GM10847 (cell line): ENCODE results near the gene GPR31.

Source experiments
- POLR2A ChIP-seq: IDR thresholded peaks from 2 replicates; pipeline ENCODE4 v1.6.1; 2011; ENCODE audit not compliant: insufficient read length; ENCODE audit errors: extremely low read depth

Gene GPR31

DNA sequence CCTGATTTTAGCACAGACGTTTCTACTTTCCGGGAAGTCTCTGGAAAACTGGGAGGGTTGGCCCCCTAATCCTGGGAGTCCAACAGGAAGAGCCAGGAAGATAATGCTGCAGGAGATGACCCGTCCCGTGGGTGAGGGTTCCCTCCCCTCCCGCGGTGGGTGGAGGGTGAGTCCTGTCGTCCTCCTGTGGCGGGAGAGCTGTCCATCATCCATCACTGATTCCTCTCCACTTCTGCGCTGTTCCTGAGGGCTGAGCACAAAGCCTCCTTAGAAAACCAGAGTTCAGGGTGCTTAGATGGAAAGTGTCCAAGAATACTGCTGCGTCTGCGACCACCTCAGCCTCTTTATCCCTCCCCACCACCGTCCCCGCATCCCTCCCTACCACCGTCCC lies 40.9 kb downstream of the GPR31 start:
- no peak for TF ChIP-seq POLR2A

GRCh38 chr6:167116109-167116837 lies 41.5 kb downstream of the GPR31 start:
- TF ChIP-seq POLR2A: no peak

GRCh38 chr6:167115054-167115453 lies 42.7 kb downstream of the GPR31 start:
- no peak for TF ChIP-seq POLR2A

- TF ChIP-seq POLR2A: peak; percentile 53
Measured at GRCh38 chr6:167113935-167114910, 43.6 kb downstream of the GPR31 start.

- peak; percentile 18 for TF ChIP-seq POLR2A
Measured at GRCh38 chr6:167113047-167113754, 44.6 kb downstream of the GPR31 start.

- no peak for TF ChIP-seq POLR2A
Measured at GRCh38 chr6:167112421-167112820, 45.4 kb downstream of the GPR31 start.

GRCh38 chr6:167111597-167111996 lies 46.2 kb downstream of the GPR31 start:
- TF ChIP-seq POLR2A: no peak

GRCh38 chr6:167109651-167110050 lies 48.1 kb downstream of the GPR31 start:
- TF ChIP-seq POLR2A: no peak

GRCh38 chr6:167108278-167108677 lies 49.5 kb downstream of the GPR31 start:
- TF ChIP-seq POLR2A: no peak

DNA sequence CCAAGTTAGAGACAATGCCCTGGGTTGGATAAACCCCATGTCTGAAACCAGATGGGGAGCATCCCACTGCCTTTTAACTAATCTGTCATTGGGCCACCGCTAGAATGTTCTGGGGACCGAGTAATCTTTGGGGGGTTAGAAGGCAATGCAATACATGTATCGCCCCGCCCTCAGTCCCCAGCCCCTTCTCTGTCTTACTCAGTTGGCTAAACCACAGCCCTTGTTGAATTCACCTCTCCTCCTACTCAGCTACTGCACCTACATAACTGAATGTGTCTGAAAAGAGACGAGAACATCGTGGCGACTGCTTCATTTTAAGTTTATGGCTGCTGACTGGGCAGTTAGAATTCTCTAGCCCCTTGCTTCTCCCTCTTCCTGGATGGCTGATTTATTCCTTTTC lies 50.0 kb downstream of the GPR31 start:
- no peak for TF ChIP-seq POLR2A

DNA sequence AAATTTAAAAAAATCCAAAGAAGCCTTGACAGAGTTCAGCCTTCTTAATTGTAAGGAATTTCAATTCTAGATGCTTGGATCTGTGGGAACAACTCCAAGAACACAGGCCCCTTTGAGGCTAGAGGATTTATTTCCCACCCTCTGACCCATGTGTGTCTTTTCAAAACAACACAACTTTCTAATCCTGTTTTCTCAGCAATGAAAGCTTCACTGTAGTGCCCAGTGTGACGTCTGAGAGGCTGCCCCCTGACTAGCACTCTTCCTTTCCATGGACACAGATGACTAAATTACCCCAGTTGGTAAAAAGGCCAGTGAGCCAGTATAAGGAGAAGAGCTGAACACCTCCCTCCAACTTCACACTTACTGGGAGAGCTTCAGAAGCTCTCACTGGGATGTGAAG lies 51.4 kb downstream of the GPR31 start:
- TF ChIP-seq POLR2A: no peak
